Measurements from ENCODE around the gene MERTK. TPM values are rescaled to one million over a fixed set of nuclear protein-coding genes. Genes with fewer than 3 reads are reported as not detected.

Gene MERTK
- total and polyA plus RNA-seq, 2 of the 8 experiments (the other 6 are each of a cell fraction or from before 2014, with no cell fraction given) = 6.5 to 7.0 TPM

- no peak for TF ChIP-seq ATF2 (IDR thresholded peaks at IDR 0.05; ENCODE audit: low read length)
- TF ChIP-seq EGR1 (IDR thresholded peaks at IDR 0.05; ENCODE audit: borderline replicate concordance, low read depth, low read length) = no peak
- TF ChIP-seq SP1 (IDR thresholded peaks at IDR 0.05; ENCODE audit: low read depth, low read length) = no peak
- TF ChIP-seq POLR2AphosphoS5 (IDR thresholded peaks at IDR 0.05; ENCODE audit: low read depth, low read length) = no peak
- TF ChIP-seq CEBPB (IDR thresholded peaks at IDR 0.05; ENCODE audit: low read depth, low read length) = no peak
Measured at GRCh38 chr2:111975819-111976218, 77.4 kb downstream of the MERTK start (continued).

All from H1 (cell line).